ENCODE measurements around the gene UBE2N. TPM values are rescaled to one million over a fixed set of nuclear protein-coding genes. Genes with fewer than 3 reads are reported as not detected.
"Not testable (repeated sequence)": the region's sequence is repeated elsewhere in the genome, so short reads cannot be mapped to it uniquely, and the experiment has no call there.

Gene UBE2N
- total RNA-seq, 1 donor from 2014 or later, result 115 TPM

DNA sequence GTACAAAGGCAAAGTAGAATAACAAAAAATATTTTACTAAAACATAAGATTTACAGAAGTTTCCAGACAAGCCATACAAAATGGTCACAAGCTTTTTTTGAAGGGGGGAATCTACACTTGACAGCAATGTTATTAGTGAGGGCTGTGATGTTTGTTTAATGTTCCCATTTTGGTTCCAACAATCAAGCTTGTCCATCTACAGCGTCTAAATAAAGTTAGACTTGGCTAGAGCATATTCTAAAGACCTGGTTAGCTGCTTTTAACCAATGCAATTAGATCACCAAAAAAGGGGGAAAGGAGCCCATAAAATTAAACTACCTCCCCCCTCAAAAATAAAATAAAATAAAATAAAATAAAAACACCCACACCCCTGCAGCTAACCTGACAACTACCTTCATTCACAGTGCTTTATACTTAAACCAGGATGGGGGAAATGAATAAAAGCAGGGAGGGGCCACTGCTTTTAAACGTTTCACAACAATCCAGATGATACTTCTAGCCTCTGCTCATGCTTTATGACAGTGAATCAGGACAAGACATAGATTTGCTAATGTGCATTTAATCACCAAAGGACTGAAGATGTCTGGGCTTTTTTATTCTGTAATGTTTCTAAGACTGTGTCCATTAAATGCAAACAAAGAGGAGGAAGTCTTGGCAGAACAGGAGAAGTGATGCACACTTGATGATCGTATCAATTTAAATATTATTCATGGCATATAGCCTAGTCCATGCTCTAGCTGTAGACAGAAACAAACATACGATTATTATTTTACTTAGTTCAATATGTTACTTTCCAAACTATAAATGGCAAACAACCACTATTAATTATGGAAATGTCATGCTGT lies 32.2 kb downstream of the UBE2N start:
- DNase-seq; H3K4me1 Mint-ChIP-seq (ENCODE audit: low read depth, unreplicated experiment); H3K27me3 Mint-ChIP-seq (ENCODE audit: unreplicated experiment); H3K27ac Mint-ChIP-seq (ENCODE audit: unreplicated experiment); H3K9me3 Mint-ChIP-seq (ENCODE audit: unreplicated experiment); H3K36me3 Mint-ChIP-seq (ENCODE audit: unreplicated experiment); H3K4me3 Mint-ChIP-seq (ENCODE audit: unreplicated experiment): not testable (repeated sequence)

DNA sequence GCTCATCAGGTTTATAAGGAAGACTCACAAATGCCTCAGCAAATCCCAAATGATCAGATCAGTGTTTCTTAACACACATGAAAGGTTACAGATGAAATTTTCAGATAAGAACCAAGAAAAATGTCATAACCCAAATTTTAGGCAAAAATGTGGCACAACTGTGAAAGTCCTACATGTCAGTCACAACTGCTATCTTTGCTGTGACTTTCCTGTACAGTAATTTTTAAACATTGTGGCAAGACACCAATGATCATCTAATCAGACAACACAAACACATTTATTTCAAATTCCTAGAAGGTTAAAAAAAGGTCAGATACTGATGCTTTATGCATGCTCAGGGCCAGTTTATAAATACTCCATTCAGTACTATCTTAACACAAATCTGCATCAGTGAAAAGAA lies 32.9 kb downstream of the UBE2N start:
- H3K9me3 Mint-ChIP-seq (ENCODE audit: unreplicated experiment), result peaks cover 1% of the 10 kb centered on the region
- H3K27ac Mint-ChIP-seq (ENCODE audit: unreplicated experiment), result no peak overlapping the region
- DNase-seq, result no peak
- TF ChIP-seq, protein P1, sequence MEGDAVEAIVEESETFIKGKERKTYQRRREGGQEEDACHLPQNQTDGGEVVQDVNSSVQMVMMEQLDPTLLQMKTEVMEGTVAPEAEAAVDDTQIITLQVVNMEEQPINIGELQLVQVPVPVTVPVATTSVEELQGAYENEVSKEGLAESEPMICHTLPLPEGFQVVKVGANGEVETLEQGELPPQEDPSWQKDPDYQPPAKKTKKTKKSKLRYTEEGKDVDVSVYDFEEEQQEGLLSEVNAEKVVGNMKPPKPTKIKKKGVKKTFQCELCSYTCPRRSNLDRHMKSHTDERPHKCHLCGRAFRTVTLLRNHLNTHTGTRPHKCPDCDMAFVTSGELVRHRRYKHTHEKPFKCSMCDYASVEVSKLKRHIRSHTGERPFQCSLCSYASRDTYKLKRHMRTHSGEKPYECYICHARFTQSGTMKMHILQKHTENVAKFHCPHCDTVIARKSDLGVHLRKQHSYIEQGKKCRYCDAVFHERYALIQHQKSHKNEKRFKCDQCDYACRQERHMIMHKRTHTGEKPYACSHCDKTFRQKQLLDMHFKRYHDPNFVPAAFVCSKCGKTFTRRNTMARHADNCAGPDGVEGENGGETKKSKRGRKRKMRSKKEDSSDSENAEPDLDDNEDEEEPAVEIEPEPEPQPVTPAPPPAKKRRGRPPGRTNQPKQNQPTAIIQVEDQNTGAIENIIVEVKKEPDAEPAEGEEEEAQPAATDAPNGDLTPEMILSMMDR (IDR thresholded peaks at IDR 0.05; ENCODE audit: partially characterized antibody, unreplicated experiment), result no peak
- H3K27me3 Mint-ChIP-seq (ENCODE audit: unreplicated experiment), result peaks cover 2% of the 10 kb centered on the region
- H3K36me3 Mint-ChIP-seq (ENCODE audit: unreplicated experiment), result no peaks in the 10 kb centered on the region
- H3K4me3 Mint-ChIP-seq (ENCODE audit: unreplicated experiment), result no peak overlapping the region
- H3K4me1 Mint-ChIP-seq (ENCODE audit: low read depth, unreplicated experiment), result peaks cover 6% of the 10 kb centered on the region

DNA sequence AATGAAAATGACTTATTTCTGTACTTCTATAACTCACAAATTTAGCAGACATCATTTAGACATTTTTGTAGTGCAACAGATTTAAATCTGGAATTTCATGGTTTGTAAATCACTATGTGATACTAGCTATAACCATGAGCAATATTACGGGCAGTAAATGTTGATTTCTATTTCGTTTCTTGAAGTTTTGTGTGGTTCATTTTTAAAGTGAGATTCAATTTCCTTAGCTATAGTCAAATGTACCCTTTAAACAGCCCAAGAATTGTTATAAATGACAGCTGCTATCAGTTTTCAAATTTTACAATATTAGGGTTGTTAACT lies 33.8 kb downstream of the UBE2N start:
- peaks cover 3% of the 10 kb centered on the region for H3K27me3 Mint-ChIP-seq (ENCODE audit: unreplicated experiment)
- no peak overlapping the region for H3K4me3 Mint-ChIP-seq (ENCODE audit: unreplicated experiment)
- H3K9me3 Mint-ChIP-seq (ENCODE audit: unreplicated experiment), result peaks cover 2% of the 10 kb centered on the region
- H3K36me3 Mint-ChIP-seq (ENCODE audit: unreplicated experiment), result no peaks in the 10 kb centered on the region
- H3K27ac Mint-ChIP-seq (ENCODE audit: unreplicated experiment), result no peak overlapping the region
- H3K4me1 Mint-ChIP-seq (ENCODE audit: low read depth, unreplicated experiment), result peaks cover 6% of the 10 kb centered on the region
- no peak for DNase-seq
- TF ChIP-seq, protein P1 (IDR thresholded peaks at IDR 0.05; ENCODE audit: partially characterized antibody, unreplicated experiment), result no peak

DNA sequence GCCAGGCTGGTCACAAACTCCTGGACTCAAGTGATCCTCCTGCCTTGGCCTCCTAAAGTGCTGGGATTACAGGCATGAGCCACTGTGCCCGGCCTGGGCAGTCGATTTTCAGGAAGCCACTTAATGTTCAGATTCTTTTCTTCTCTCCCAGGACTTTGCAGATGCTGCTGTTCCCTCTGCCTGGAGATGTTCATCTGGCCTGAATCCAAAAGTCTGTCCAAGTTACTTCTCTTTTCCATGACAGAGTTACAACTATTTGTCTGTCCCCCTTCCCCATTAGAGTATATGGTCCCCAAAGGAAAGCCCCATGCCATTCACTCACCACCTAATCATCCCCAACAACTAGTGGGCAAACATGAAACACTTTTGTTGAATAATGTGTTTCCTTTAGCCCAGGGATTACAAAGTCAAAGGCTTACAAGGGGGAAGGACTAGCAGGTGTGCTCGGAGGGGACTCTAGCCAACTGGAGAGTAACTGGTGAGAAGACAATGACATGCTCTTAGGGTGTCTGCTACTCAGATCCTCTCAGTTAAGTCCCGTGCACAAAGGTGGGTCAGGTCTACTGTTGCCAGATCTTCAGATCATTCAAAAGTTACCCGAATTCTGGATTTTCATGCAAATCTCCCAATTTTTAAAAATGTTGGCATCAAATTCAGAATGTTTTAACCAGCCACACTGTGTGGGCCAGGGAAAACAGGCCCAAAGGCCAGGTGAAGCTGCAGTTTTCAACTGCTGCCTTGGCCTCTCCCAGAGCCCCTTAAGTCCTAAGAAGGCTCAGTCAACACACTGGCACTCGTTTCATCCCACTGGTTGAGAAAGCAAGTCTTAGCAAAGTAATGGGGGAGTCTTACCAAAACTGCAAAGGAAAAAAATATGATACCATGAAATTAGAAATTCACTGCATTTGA lies 34.4 kb downstream of the UBE2N start:
- Mint-ChIP-seq H3K27me3 (ENCODE audit: unreplicated experiment) (peaks cover 3% of the 10 kb centered on the region), H3K9me3 (ENCODE audit: unreplicated experiment) (peaks cover 2% of the 10 kb centered on the region), H3K36me3 (ENCODE audit: unreplicated experiment) (no peaks in the 10 kb centered on the region), H3K27ac (ENCODE audit: unreplicated experiment) (no peak overlapping the region), H3K4me3 (ENCODE audit: unreplicated experiment) (no peak overlapping the region), H3K4me1 (ENCODE audit: low read depth, unreplicated experiment) (peaks cover 6% of the 10 kb centered on the region)
- no peak for DNase-seq
- TF ChIP-seq, protein P1 (IDR thresholded peaks at IDR 0.05; ENCODE audit: partially characterized antibody, unreplicated experiment), result no peak

DNA sequence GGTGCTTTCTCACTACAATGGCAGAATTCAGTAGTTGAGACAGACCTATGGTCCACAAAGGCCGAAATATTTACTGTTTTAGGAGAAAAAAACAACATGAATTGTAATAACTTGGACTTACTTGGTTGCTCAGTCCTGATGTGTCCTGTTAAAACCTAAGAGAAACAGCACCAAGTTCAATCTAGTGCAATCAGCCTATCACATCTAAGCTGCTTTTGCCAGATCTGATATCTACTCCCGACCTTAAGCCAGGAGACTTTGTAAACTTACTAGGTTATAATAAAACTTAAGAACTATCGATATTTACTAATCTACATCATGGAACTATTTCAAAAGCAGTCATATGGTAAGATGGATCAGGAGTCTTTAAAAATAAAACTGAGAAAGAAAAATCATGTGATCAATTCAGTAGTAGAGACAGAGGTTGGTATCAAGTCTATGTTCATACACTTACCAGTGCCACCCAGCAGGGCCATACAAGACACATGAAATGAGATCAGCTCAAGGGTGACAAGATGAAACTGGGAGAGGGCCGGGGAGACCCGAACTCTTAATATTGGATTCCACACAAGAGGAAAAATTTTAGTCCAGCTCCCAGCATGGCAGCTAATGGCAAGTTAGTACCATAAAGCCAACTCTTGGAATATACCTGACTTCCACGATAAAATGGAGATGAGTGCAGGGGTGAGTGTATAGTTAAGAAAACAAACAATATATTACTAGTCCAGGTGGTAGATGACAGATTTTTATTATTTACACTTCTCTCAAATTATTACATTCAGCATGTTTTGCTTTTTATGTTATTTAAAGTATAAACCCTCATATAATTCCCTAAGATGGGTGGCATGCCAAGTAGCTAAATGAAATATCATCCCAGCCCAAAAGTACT lies 36.5 kb downstream of the UBE2N start:
- TF ChIP-seq, protein P1 (IDR thresholded peaks at IDR 0.05; ENCODE audit: partially characterized antibody, unreplicated experiment), result no peak
- Mint-ChIP-seq H3K36me3 (ENCODE audit: unreplicated experiment) (no peaks in the 10 kb centered on the region), H3K4me3 (ENCODE audit: unreplicated experiment) (no peak overlapping the region), H3K4me1 (ENCODE audit: low read depth, unreplicated experiment) (peaks cover 6% of the 10 kb centered on the region), H3K27me3 (ENCODE audit: unreplicated experiment) (peaks cover 3% of the 10 kb centered on the region), H3K9me3 (ENCODE audit: unreplicated experiment) (peaks cover 2% of the 10 kb centered on the region), H3K27ac (ENCODE audit: unreplicated experiment) (no peak overlapping the region)
- DNase-seq, result no peak
